ACHN (cell line): ENCODE data around the gene NMRK2.

Experiments
- DNase-seq: peaks from one replicate; pipeline ENCODE4 v3.0.0-alpha.2; 2015
- in situ Hi-C: cut with HindIII; loops from 2 replicates; pipeline ENCODE4 v1.10.0; 2017; ENCODE audit warnings: low sequenced_read_pairs, low pct_ligation_motif_present, low pct_unique_long_range_greater_than_20kb

The NMRK2 gene

GRCh38 chr19:3977242-3978143 lies 44.6 kb downstream of the NMRK2 start:
- in situ Hi-C loops: no loop called here
- DNase-seq: no peak

GRCh38 chr19:3978145-3978544 lies 45.3 kb downstream of the NMRK2 start:
- in situ Hi-C loops: no loop called here
- DNase-seq: no peak

DNA sequence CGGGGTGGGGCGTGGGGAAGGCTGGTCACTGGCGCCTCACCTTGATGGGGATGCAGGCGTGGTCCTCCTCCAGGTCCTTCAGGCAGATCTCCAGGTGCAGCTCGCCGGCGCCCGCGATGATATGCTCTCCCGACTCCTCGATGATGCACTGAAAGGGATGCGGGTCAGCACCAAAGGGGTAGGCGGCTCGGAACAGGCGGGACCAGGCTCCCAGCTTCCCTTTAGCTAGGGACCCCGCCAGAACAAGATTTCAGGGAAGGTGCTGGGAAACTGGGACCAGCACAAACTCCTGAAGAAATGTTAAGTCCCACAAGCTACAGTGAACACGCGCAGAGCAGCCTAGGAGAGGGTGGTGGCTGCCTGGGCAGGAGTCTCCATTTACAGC lies 46.4 kb downstream of the NMRK2 start:
- in situ Hi-C loops: no loop called here
- no peak for DNase-seq

DNA sequence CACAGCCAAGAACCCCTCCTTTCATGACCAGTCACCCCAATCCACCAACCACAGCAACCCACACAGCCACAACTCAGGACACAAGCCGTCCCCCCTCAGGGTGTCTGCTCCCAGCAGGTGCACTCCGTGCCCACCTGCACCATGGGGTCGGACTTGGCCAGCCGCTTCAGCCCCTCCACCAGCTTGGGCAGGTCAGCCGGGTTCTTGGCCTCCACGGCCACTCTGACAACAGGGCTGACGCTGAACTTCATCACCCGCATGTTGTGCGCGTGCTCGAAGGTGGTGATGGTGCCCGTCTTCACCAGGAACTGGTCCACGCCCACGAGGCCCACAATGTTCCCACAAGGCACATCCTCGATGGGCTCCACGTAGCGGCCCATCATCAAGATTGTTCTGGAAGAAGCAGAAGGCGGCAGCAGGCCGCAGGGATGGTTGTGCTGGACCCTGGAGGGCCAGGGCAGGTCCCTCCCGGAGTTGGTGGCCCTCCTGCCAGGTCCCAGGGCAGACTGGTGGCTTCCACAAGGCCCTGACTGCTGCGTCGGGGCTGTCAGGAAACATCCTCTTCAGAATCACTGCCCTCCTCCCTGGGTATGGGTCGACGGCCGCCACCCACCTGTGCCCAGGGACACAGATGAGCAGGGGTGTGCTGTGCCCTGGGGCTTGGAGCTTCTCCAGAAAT lies 46.9 kb downstream of the NMRK2 start:
- DNase-seq: no peak
- in situ Hi-C loops: no loop called here

- in situ Hi-C loops: no loop called here
- no peak for DNase-seq
These were observed 47.7 kb downstream of the NMRK2 start for GRCh38 chr19:3980353-3981251.

DNA sequence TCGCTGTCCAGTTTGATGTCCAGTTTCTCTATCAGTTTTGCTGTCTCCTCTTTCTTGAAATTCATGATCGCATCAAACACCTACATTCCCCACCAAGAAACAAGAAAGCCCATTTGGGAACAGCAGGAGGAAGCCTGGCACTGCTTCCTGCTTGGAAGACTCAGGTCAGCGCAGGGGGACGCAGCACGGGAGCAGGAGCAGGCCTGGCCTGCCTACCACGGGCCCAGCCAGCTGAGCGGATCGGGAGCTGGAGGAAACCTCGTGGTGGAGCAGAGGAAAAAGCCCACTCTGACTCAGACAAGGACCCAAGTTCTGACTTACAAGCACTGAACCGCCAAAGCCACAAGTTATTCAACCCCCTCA lies 48.5 kb downstream of the NMRK2 start:
- in situ Hi-C loops: no loop called here
- DNase-seq: no peak

DNA sequence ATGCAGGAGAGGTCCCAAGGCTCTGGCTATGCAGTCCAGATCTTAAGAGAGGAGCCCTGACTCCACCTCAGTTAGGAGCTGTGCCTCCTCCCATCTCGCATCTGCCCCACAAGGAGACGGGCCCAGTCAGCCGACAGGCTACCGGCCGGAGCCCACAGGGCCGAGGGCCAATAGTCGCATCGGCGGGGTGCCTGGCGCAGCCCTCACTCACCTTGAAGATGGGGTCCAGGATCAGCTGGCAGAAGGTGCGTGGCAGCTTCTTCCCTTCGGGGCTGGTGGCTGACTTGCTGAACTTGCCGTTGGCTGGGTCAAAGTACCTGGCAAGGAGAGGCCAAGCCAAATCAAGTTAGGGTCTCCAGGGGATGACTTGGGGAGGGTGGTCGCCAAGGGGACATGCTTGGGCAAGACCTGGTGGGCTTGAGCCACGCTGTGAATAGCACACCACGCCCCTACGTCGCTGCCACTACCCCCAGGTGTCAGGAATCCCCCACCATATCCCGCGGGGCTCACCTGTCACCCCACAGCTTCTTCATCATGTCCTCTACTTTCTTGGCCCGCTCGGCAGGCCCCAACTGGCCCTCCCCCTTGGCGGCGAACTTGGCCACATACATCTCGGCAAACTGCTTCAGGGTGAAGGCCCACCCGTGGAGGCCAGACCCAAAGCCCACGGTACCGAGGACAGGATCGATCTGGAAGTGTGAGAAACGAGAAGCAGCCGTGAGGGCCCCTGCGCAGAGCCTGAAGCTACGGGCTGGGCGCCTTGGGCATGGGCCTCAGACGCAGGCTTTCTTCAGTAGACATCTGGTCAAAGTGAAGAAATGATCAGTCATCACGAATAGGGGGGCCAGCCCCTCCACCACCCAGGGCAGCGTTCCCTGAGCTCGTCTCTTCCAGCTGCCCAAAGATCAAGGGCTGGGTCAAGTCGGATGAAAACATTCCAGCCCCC lies 49.1 kb downstream of the NMRK2 start:
- in situ Hi-C loops: no loop called here
- no peak for DNase-seq

- in situ Hi-C loops: no loop called here
- DNase-seq: no peak
These were observed 50.1 kb downstream of the NMRK2 start for GRCh38 chr19:3982701-3983541.

GRCh38 chr19:3983542-3983914 lies 50.7 kb downstream of the NMRK2 start:
- in situ Hi-C loops: no loop called here
- DNase-seq: no peak

DNA sequence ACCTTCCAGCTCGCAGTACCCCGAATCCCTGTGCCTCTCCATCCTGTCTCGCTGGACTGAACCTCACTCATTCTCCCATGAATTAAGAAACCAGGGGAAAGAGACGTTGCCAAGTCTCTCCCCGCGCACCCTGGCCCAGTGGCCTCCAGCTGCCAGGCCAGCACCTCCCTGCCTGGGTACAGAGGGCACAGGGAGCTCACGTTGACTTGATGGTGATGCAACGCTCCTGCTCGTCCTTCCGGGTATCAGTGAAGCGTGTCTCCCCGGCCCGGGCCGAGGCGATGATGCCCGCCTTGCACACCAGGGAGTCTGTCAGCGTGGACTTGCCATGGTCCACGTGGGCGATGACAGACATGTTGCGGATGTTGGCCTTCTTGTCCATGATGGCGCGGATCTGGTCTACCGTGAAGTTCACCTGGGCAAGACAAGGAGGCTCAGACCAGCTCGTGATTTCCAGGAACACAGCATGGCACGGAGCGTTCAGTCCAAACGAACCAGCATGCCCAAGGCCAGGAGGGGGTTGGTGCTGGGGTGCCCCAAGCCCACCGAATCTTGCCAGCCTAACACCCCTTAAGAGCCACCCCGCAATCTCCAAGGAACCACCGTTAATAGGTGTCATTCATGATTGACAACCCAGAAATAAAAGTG lies 51.2 kb downstream of the NMRK2 start:
- DNase-seq: peak; percentile 61
- in situ Hi-C loops: no loop called here

- in situ Hi-C loops: no loop called here
- no peak for DNase-seq
These were observed 51.7 kb downstream of the NMRK2 start for GRCh38 chr19:3984584-3984907.

DNA sequence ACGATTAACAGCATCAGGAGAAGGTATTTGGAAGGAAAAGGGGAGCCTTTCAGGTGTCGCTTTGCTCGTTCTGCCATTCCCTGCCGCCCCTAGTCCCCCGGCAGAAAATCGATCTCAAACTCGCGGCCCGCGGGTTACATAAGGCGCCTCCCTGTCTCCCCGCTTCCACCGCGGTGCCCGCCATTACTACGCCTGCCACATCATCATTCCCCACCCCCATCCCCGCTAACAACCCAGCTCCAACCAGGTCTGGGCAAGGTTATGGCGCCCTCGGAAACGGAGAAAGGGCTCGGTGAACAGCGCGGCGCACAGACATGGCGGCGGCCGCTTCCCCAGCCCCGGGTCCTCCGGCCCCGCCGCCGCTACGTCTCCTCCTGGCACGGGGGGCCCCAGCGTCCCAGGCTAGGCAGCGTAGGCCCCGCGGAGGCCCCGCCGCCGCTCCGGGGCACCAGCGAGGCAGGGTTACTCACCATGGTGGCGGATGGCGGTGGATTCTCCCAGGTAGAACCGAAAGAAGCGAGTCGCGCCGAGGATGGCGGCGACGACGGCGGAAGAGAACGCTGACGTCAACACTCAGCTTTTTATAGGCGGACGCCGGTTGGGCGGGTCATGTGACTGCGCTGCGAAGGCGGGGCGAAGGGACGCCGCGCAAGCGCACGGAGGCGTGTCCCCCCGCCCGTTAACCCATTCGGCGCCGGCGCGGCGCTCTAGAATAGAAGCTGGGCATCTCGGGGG lies 52.2 kb downstream of the NMRK2 start, which contains the start of gene EEF2:
Gene EEF2 (minus strand): TSS at position 556 of the 735 bp plus-strand sequence. CDS start 83 bp downstream, at position 473.
- in situ Hi-C loops: no loop called here
- peak; percentile 81 for DNase-seq

DNA sequence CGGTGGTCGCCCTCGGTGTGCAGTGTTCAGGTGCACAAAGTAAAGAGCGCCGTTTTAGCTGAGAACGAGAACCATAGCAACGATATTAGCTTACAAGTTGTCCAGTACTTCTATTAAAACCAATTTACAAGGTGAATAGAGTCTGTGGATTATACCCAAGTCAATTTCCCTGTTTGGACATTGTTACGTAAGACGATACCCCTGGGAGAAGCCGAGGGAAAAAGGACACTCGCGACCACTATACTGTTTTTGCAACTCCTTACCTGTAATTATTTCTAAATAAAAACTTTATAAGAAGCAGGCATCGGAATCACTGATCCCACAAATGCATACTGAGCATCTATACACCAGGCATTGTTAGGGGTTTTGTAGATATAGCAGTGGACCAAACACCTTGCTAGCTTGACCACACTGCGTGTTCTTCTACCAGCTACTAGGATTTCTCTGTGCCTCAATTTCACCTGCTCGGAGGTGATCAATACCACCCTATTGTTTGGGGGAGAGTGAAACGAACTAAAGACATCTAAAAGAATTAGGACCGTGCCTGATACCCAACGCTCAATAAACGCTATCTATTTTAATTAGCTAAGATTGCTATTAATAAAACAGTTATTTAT lies 52.9 kb downstream of the NMRK2 start:
- in situ Hi-C loops: no loop called here
- DNase-seq: no peak

- peak; percentile 80 for DNase-seq
- in situ Hi-C loops: no loop called here
These were observed 53.6 kb downstream of the NMRK2 start for GRCh38 chr19:3986260-3987041.
